Neutrophil (primary cell): ENCODE results near the gene FER1L5.

Experiments
- H3K27ac ChIP-seq: fragments of 200-600 bp; sonication (generic); 2 replicates; pipeline ENCODE4 v1.5.1; 2016; ENCODE audit warnings: mild to moderate bottlenecking, moderate library complexity
- H3K27me3 ChIP-seq: fragments of 200-600 bp; sonication (generic); 2 replicates; pipeline ENCODE4 v1.6.0; 2016; ENCODE audit warnings: mild to moderate bottlenecking
- H3K36me3 ChIP-seq: fragments of 200-600 bp; sonication (generic); 2 replicates; pipeline ENCODE4 v1.5.1; 2017
- H3K4me1 ChIP-seq, 2 experiments: fragments of 200-600 bp in 1 of 2; sonication (generic) in 1 of 2; 1 replicate in 1 of 2; 2 replicates in 1 of 2; pipeline versions ENCODE4 v1.5.1 to v1.6.1; 2013 to 2016; ENCODE audit warnings: low read depth in 1 of 2, low read length in 1 of 2, mild to moderate bottlenecking in 1 of 2, moderate library complexity in 1 of 2; ENCODE audit not compliant: control insufficient read depth in 1 of 2, insufficient read depth in 1 of 2
- H3K4me3 ChIP-seq, 2 experiments: fragments of 200-600 bp in 1 of 2; sonication (generic) in 1 of 2; 1 replicate in 1 of 2; 2 replicates in 1 of 2; pipeline ENCODE4 v1.5.1; 2013 to 2016; ENCODE audit warnings: low read depth in 1 of 2, low read length in 1 of 2, mild to moderate bottlenecking in 1 of 2, moderate library complexity in 1 of 2
- H3K9me3 ChIP-seq: fragments of 200-600 bp; sonication (generic); 2 replicates; pipeline ENCODE4 v1.5.1; 2016
- TF ChIP-seq, protein P1 (sequence below): fragments of 200-600 bp; sonication (generic); IDR thresholded peaks from 2 replicates; pipeline ENCODE4 v1.5.1; 2016; ENCODE audit warnings: antibody characterized with exemption

Gene FER1L5

DNA sequence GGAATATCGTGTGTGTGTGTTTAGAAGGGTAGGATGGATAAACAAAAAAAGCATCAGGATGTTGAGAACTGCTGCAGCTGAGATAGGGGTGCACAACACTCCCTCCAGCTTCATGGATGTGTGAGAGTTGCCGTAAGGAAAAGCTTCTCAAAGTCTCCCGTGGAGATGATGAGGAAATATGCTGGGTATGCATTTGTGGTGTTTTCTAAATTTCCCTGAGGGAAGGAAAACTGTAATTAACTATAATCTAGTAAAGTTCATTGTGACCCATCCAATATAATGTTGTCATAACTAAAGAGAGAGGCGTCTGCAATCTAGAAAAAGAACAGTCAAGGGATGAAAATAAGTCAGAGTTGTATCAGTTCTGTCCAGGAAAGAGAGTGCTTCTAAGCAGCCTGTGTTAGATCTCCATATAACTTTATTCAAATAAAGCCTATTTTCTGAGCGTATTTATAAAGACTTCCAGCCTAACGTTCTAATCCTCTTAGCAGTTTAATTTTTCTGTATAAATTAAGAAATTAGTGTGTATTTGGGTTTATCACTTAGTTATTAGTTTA is 104.6 kb downstream of the FER1L5 start:
- TF ChIP-seq, protein P1, sequence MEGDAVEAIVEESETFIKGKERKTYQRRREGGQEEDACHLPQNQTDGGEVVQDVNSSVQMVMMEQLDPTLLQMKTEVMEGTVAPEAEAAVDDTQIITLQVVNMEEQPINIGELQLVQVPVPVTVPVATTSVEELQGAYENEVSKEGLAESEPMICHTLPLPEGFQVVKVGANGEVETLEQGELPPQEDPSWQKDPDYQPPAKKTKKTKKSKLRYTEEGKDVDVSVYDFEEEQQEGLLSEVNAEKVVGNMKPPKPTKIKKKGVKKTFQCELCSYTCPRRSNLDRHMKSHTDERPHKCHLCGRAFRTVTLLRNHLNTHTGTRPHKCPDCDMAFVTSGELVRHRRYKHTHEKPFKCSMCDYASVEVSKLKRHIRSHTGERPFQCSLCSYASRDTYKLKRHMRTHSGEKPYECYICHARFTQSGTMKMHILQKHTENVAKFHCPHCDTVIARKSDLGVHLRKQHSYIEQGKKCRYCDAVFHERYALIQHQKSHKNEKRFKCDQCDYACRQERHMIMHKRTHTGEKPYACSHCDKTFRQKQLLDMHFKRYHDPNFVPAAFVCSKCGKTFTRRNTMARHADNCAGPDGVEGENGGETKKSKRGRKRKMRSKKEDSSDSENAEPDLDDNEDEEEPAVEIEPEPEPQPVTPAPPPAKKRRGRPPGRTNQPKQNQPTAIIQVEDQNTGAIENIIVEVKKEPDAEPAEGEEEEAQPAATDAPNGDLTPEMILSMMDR: no peak
- Histone ChIP-seq H3K9me3 (no peaks in the 10 kb centered on the region), H3K4me1 (peaks cover 6 to 8% of the 10 kb centered on the region in 2 experiments), H3K27ac (no peak overlapping the region), H3K36me3 (no peaks in the 10 kb centered on the region), H3K4me3 (no peak overlapping the region), H3K27me3 (no peaks in the 10 kb centered on the region)

GRCh38 chr2:96751800-96752199 is 109.2 kb downstream of the FER1L5 start:
- TF ChIP-seq, protein P1: no peak
- H3K36me3 ChIP-seq: no peaks in the 10 kb centered on the region
- H3K4me3 ChIP-seq: no peak overlapping the region
- H3K4me1 ChIP-seq: peaks cover 19 to 23% of the 10 kb centered on the region in 2 experiments
- no peak overlapping the region for H3K27ac ChIP-seq
- H3K27me3 ChIP-seq: no peaks in the 10 kb centered on the region
- no peaks in the 10 kb centered on the region for H3K9me3 ChIP-seq

DNA sequence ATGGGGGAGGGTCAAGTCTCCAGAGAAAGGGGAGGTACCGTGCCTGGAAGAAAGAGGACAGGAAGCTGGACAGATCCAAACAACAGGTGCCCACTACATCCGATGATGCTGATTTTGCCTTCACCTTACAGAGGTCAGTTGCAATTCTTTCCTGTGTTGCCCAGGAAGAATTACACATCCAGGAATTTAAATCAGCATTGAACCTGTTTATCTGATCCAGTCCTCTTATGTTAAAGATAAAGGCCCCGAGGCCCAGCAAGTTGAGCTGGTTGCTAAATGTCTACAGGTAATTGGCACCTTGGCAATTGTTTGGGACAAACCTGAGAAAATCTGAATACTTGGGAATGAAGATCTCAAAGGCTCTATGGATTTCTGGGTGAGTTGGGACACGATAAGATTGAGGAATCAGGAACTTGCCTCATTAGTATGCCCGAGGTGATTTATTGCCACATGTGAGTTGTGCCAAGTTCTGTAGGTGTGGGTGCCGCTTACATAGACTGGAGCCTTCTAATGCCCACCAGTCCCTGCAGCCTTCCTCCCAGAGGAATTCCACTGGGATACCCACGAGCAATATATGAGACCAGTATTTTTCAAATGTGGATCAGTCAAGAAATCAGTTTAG is 111.2 kb downstream of the FER1L5 start:
- H3K9me3 ChIP-seq: no peaks in the 10 kb centered on the region
- H3K36me3 ChIP-seq: no peaks in the 10 kb centered on the region
- H3K27me3 ChIP-seq: no peaks in the 10 kb centered on the region
- peaks cover 14 to 15% of the 10 kb centered on the region in 2 experiments for H3K4me1 ChIP-seq
- TF ChIP-seq, protein P1: no peak
- H3K4me3 ChIP-seq: no peak overlapping the region
- H3K27ac ChIP-seq: no peak overlapping the region

- Histone ChIP-seq H3K36me3 (no peaks in the 10 kb centered on the region), H3K27ac (no peak overlapping the region), H3K9me3 (no peaks in the 10 kb centered on the region), H3K4me3 (no peak overlapping the region), H3K4me1 (peaks cover 16 to 19% of the 10 kb centered on the region in 2 experiments), H3K27me3 (no peaks in the 10 kb centered on the region)
- TF ChIP-seq, protein P1: no peak
Measured at GRCh38 chr2:96754317-96754716, 111.8 kb downstream of the FER1L5 start.
